Skeletal muscle tissue (tissue), 4 donors: ENCODE data around the gene BYSL. TPM values are rescaled to one million over a fixed set of nuclear protein-coding genes. Genes with fewer than 3 reads are reported as not detected.
A peak's percentile ranks its signal among the peaks of the same experiment; 100 is the strongest.
"Not testable (repeated sequence)": the region's sequence is repeated elsewhere in the genome, so short reads cannot be mapped to it uniquely, and the experiment has no call there.

Experiments
- H3K27ac ChIP-seq: one replicate; pipeline ENCODE4 v1.7.0; 2013; ENCODE audit warnings: mild to moderate bottlenecking, low read depth, low read length, inconsistent platforms
- H3K27me3 ChIP-seq, 3 donors: one replicate each; pipeline ENCODE4 v1.7.0; 2013; ENCODE audit warnings: low read length in 3 of 3; ENCODE audit not compliant: control insufficient read depth in 3 of 3, insufficient read depth in 3 of 3
- H3K36me3 ChIP-seq, 3 donors: one replicate each; pipeline ENCODE4 v1.7.0; 2013; ENCODE audit warnings: low read length in 3 of 3; ENCODE audit not compliant: control insufficient read depth in 3 of 3, insufficient read depth in 3 of 3
- H3K4me1 ChIP-seq, 3 donors: one replicate each; pipeline ENCODE4 v1.7.0; 2013; ENCODE audit warnings: low read length in 3 of 3, mild to moderate bottlenecking in 3 of 3; ENCODE audit not compliant: control insufficient read depth in 3 of 3, insufficient read depth in 3 of 3
- H3K4me3 ChIP-seq, 3 donors: one replicate each; pipeline ENCODE4 v1.7.0; 2013; ENCODE audit warnings: low read length in 3 of 3
- H3K9ac ChIP-seq, 3 donors: one replicate each; pipeline ENCODE4 v1.7.0; 2013; ENCODE audit warnings: low read length in 3 of 3, mild to moderate bottlenecking in 3 of 3, moderate library complexity in 2 of 3, low read depth in 1 of 3
- H3K9me3 ChIP-seq, 3 donors: one replicate each; pipeline ENCODE4 v1.7.0; 2013; ENCODE audit warnings: low read length in 3 of 3; ENCODE audit not compliant: control insufficient read depth in 3 of 3
- total RNA-seq: library from RNA; depleted of rRNA; stranded (reverse); fragments of >200 nt; gene quantifications from one replicate; pipeline ENCODE4 v1.2.3, GENCODE V29; 2014
- donor health status: Osteomylitis.

Gene BYSL
- total RNA-seq, 1 donor from 2014 or later = 21.9 TPM

DNA sequence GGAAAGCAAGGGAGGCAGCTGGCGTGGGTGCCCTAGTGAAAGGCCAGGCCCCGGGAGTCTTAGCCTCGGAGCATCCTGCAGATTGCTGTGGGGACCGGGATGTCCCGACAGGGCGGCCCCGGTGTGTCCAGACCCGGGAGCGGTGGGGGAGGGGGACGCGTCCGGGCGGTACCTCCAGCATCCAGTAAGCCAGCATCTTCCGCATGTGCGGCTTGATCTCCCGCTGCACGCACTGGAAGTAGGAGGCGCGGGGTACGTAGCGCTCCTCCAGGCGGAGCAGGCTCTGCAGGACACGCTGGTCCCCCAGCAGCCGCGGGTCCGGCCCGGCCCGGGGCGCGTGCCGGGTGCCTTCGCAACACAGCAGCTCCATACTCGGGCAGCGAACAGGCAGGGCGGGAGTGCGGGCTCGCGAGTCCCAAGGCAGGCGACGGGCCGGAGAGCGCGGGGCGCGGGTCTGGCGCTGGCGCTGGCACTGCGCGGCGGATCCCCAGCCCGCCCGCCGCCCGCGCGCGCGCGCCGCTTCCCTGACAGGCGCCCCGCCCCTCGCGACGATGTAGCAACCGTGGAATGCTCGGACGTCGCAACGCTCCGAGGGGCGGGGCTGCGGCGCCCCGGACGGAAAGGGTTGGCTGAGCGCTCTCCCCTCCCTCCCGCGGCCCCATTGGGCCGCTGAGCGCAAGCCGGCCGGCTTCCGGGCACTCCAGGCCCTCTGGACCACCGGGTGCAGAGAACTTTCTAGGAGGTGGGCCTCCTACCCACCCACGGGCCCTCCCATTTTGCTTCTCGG lies 20.2 kb downstream of the BYSL start, which contains the start of gene CCND3:
CCND3 (minus strand) TSS at position 529 of the 787 bp plus-strand sequence; CDS start at position 370, 159 bp downstream.
- Histone ChIP-seq H3K4me3 (peak within 1 kb of the TSS; percentile 83 to 91 (median 88)), H3K36me3 (peaks cover 0 to 2% (median 0%) of the 10 kb centered on the region in 3 donors), H3K27ac (peak within 1 kb of the TSS; percentile 40), H3K27me3 (no peaks in the 10 kb centered on the region), H3K9ac (peak within 1 kb of the TSS; percentile 76 to 81 (median 77)), H3K9me3 (no peaks in the 10 kb centered on the region), H3K4me1 (peaks cover 37 to 45% (median 44%) of the 10 kb centered on the region in 3 donors)

DNA sequence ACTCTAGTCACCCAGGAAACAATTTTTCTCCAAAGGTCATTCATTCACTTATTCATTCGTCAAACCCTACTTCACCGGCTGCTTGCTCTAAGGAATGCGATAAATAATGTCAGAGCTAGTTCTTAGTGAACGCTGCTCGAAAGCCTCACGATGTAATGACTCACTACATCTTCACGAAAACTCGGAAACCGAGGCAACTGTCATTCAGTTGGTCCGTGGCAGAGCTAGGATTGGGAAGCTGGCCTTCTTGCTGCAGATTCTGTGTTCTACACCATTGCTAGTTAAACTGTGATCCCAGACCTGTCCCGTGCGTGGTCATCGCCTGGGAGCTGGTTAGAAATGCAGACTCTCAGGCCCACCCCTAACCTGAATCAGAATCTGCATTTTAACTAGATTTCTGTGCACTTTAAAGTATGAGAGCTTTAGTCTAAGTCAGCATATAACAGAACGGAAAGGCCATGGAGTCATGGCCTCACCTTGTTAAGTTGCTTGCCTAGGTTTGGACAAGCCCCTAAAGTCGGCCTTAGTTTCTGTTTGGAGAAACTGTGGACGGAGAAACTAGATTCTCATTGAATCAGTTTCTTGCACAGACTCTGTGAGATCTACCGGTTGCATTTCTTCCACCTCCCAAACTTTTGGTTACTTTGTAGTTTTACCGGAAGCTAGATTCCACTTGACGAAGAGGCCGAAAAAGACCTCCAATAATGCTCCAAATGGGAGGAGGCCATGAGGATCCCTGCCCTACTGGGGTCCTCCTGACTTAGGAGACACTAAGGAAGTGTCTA lies 21.0 kb downstream of the BYSL start:
- Histone ChIP-seq H3K9ac (peak overlapping the region; percentile 52 to 81 (median 65)), H3K36me3 (no peaks in the 10 kb centered on the region), H3K27me3 (no peaks in the 10 kb centered on the region), H3K4me3 (peak overlapping the region; percentile 83 to 91 (median 88)), H3K27ac (peak overlapping the region; percentile 6), H3K4me1 (peaks cover 34 to 41% (median 40%) of the 10 kb centered on the region in 3 donors), H3K9me3 (no peaks in the 10 kb centered on the region)

DNA sequence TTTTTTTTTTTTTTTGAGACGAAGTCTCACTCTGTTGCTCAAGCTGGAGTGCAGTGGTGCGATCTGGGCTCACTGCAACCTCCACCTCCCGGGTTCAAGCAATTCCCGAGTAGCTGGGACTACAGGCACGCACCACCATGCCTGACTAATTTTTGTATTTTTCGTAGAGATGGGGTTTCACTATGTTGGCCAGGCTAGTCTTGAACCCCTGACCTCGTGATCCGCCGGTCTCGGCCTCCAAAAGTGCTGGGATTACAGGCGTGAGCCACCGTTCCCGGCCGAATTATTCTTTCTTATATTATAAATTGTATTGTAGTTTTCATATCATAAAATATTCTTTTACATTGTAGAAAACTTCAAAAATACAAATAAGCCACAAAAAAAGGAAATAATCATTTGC lies 21.6 kb downstream of the BYSL start:
- H3K9me3 ChIP-seq, H3K36me3 ChIP-seq, H3K4me3 ChIP-seq, H3K27me3 ChIP-seq, H3K9ac ChIP-seq, H3K27ac ChIP-seq: not testable (repeated sequence)
- H3K4me1 ChIP-seq = peaks cover 34 to 38% (median 36%) of the 10 kb centered on the region in 3 donors

DNA sequence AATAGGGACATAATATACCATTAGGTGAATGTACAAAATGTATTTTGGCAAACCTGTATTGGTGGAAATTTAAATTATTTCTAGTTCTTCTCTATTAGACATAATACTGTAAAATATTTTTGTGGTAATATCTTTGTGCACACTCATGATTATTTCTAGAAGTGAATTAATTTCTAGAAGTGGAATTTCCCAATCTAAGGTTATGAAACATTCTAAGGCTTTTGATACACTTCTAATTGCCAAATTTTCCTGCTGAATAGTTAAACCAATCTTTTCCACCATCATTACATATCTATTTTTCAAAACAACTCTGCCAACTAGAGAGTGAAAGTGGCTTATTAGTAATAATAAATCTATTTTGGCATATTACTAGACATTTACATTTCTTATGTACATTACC lies 22.2 kb downstream of the BYSL start:
- Histone ChIP-seq H3K36me3 (no peaks in the 10 kb centered on the region), H3K27ac (no peak overlapping the region), H3K4me3 (no peak overlapping the region), H3K4me1 (peaks cover 29 to 33% (median 31%) of the 10 kb centered on the region in 3 donors), H3K27me3 (no peaks in the 10 kb centered on the region), H3K9ac (no peak overlapping the region), H3K9me3 (no peaks in the 10 kb centered on the region)

DNA sequence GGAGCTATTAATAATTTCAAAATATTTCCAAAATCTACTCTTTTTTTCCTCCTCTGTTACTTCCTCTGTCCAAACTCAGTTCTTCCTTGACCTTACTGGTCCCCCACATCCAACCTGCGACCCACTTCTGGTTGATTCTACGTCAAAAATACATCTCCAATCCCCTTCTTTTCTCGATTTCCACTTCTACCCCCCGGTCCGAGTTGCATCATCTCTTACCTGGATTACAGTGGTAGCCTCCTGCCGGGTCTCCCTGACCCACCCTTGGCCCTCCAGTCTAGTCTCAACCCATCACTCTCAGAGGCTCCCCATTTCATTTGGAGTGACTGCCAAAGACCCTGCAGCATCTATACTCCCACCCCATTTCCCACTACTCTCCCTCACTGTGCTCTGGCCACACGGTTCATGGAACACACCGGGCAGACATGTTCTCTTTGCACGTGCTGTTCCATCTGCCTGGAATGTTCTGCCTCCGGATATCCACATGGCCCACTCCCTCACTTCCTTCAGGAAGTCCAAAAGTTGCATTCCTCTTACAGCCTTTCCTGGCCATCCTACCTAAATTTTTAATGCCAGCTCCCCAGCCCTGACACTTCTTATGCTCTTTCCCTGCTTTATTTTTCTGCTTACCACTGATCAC lies 26.4 kb downstream of the BYSL start:
- H3K27ac ChIP-seq = no peak overlapping the region
- H3K36me3 ChIP-seq = no peaks in the 10 kb centered on the region
- no peak overlapping the region for H3K4me3 ChIP-seq

DNA sequence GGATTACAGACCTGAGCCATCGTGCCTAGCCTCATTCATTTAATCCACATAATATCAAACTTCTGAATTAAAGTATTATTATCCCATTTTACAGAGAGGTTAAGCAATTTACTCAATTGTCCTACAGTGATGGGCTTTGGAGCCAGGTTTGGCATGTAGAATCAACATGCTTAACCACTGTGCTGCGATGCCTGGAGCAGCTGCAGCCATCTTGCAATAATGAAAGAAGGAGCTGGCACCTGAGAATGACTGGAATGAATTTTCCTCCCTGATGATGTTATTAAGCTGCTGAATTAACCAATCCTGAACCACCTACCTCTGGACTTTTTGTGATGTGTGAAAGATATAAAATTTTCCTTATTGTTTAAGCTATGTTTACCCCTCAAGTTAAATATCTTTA lies 33.4 kb downstream of the BYSL start:
- H3K4me3 ChIP-seq = no peak overlapping the region
- H3K4me1 ChIP-seq = no peaks in the 10 kb centered on the region
- no peaks in the 10 kb centered on the region for H3K27me3 ChIP-seq
- no peak overlapping the region for H3K9ac ChIP-seq
- no peaks in the 10 kb centered on the region for H3K36me3 ChIP-seq
- no peak overlapping the region for H3K27ac ChIP-seq
- H3K9me3 ChIP-seq = no peaks in the 10 kb centered on the region

More for the DNA sequence above, 26.4 kb downstream of the BYSL start:
- Histone ChIP-seq H3K9me3 (no peaks in the 10 kb centered on the region), H3K4me1 (no peaks in the 10 kb centered on the region), H3K9ac (no peak overlapping the region), H3K27me3 (no peaks in the 10 kb centered on the region)

DNA sequence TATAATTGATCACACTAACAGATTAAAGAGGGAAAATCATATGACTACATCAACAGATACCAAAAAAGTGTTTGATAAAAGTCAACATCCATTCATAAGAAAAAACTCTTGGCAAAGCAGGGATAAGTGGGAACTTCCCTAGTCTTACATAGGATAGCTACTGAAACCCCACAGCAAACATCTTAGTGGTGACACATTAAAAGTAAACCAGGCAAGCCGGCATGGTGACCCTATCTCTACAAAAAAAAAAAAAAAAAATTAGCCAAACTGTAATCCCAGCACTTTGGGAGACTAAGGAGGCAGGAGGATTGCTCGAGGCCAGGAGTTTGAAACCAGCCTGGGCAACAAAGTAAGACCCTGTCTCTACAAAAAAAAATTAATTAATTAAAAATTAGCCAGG lies 34.1 kb downstream of the BYSL start:
- Histone ChIP-seq H3K9ac (no peak overlapping the region), H3K4me3 (no peak overlapping the region), H3K9me3 (no peaks in the 10 kb centered on the region), H3K27me3 (no peaks in the 10 kb centered on the region), H3K36me3 (no peaks in the 10 kb centered on the region), H3K27ac (no peak overlapping the region), H3K4me1 (no peaks in the 10 kb centered on the region)

DNA sequence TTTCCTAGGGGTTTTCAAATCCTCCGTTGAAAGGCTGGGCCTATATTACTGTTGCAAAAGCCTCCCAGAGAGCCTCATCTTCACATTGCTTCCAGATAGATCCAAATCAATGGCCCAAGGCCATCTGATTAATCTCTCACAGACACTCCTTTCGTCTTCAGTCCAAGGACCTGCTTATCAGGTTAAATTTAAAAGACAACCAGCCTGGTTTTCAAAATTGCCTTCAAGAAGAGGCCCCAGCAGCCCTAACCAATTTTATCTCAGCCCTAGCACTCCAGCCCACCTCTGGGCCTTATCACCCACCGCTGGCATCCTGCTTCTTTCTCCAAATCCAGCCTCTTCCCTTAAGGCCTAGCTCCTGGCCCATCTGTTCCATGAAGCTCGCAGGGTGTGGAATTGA lies 35.8 kb downstream of the BYSL start:
- no peaks in the 10 kb centered on the region for H3K9me3 ChIP-seq
- H3K27ac ChIP-seq = no peak overlapping the region
- no peak overlapping the region for H3K4me3 ChIP-seq
- no peak overlapping the region for H3K9ac ChIP-seq
- no peaks in the 10 kb centered on the region for H3K4me1 ChIP-seq
- H3K27me3 ChIP-seq = no peaks in the 10 kb centered on the region
- H3K36me3 ChIP-seq = no peaks in the 10 kb centered on the region

DNA sequence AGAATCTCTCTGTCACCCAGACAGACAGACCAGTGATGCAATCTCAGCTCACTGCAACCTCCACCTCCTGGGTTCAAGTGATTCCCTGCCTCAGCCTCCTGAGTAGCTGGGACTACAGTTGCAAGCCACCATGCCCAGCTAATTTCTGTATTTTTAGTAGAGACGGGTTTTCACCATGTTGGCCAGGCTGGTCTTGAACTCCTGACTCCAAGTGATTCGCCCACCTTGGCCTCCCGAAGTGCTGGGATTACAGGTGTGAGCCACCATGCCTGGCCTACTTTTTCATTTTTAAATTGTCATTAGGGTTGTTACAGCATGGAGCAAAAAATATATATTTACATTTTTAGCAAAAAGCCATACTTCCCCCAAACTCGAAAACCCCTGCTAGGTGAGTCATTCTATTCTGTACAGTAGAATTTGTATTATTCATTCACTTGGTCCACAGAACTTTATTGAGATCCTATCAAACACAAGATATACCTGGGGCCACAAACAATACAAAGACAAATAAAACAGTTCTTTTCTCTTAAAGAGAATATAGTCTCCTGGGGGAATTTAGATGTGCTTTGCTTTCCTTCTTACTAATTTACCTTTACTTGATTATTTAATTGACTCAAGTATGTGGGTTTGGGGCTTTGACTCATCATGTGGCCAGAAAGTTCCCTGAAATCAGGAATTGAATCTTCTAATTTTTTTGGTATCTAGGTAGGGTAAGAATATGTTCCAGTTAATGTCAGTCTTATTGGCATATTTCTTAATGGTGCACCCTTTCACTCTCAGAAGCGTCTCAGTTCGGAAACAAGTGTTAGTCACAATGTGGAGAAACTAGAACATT lies 36.9 kb downstream of the BYSL start:
- Histone ChIP-seq H3K36me3 (no peaks in the 10 kb centered on the region), H3K9me3 (no peaks in the 10 kb centered on the region), H3K27me3 (no peaks in the 10 kb centered on the region), H3K9ac (no peak overlapping the region), H3K4me1 (no peaks in the 10 kb centered on the region), H3K4me3 (no peak overlapping the region), H3K27ac (no peak overlapping the region)
